K562 (cell line): ENCODE data around the gene NKX6-2. TPM values are rescaled to one million over a fixed set of nuclear protein-coding genes. Genes with fewer than 3 reads are reported as not detected.

ENCODE experiments used
- ATAC-seq: fragments of 200-7000 bp; cut with Tn5 transposase; 3 replicates; pipeline ENCODE4 v1.9.1; 2020; ENCODE audit warnings: moderate library complexity
- BruUV-seq: library from RNA; stranded (reverse); fragments of 400-500 nt; replicated peaks from 2 replicates; lab custom pipeline; 2021; lab: Mats Ljungman, UMichigan
- CTCF ChIA-PET: fragments of 300-600 bp; formaldehyde crosslinking; extraction: SDS; loops from one replicate; lab custom pipeline; 2021; ENCODE audit warnings: low intra/inter-chr PET ratio; lab: Yijun Ruan, JAX
- POLR2A ChIA-PET: fragments of 300-600, 350-650 bp; sonication (Branson Sonifier 250); formaldehyde crosslinking; extraction: SDS; loops from one replicate; lab custom pipeline; 2021; ENCODE audit warnings: antibody characterized with exemption, inconsistent platforms; lab: Yijun Ruan, JAX
- DNase-seq, 4 experiments: peaks; one replicate each; pipeline versions ENCODE4 v3.0.0 to v3.0.0-alpha.2; 2011 to 2018; ENCODE audit warnings: low spot score in 3 of 4, mixed read lengths in 3 of 4; ENCODE audit errors: extremely low read depth in 1 of 4
- FAIRE-seq: peaks from 2 replicates; lab custom pipeline; 2011; peaks lifted over from hg19 to GRCh38; lab: Jason Lieb, UNC
- H2AFZ ChIP-seq: 2 replicates; pipeline ENCODE4 v1.6.0; 2011; ENCODE audit warnings: low read depth, low read length, control low read depth, inconsistent platforms
- H3K27ac ChIP-seq: fragments of 200-600 bp; 3 replicates; pipeline ENCODE4 v1.8.0; 2011; ENCODE audit warnings: low read depth, mild to moderate bottlenecking, control low read depth, inconsistent platforms, low read length, moderate library complexity, mixed read lengths; ENCODE audit errors: extremely low read depth
- H3K27me3 ChIP-seq, 2 experiments: fragments of 300-600 bp in 1 of 2; 2 replicates in 1 of 2; 3 replicates in 1 of 2; pipeline versions ENCODE4 v1.6.0 to v1.8.0; 2011; ENCODE audit warnings: inconsistent platforms in 2 of 2, low read length in 2 of 2, mild to moderate bottlenecking in 1 of 2, mixed read lengths in 1 of 2, moderate library complexity in 1 of 2; ENCODE audit not compliant: control insufficient read depth in 2 of 2, insufficient read depth in 2 of 2
- H3K36me3 ChIP-seq: fragments of 300-600 bp; 3 replicates; pipeline ENCODE4 v1.8.0; 2011; ENCODE audit warnings: mild to moderate bottlenecking, low read length, inconsistent platforms; ENCODE audit not compliant: control insufficient read depth, insufficient read depth
- H3K4me1 ChIP-seq, 2 experiments: fragments of 200-600 bp in 1 of 2; replicated peaks in 1 of 2; 2 replicates in 1 of 2; 3 replicates in 1 of 2; pipeline versions ENCODE4 v1.5.1 to v1.8.0; 2011; ENCODE audit warnings: inconsistent platforms in 2 of 2, low read length in 2 of 2, mild to moderate bottlenecking in 1 of 2, mixed read lengths in 1 of 2, moderate library complexity in 1 of 2; ENCODE audit not compliant: control insufficient read depth in 2 of 2, insufficient read depth in 2 of 2
- H3K4me2 ChIP-seq: 2 replicates; pipeline ENCODE4 v1.6.1; 2011; ENCODE audit warnings: low read length, control low read depth, inconsistent platforms, mixed read lengths; ENCODE audit not compliant: insufficient read depth
- H3K4me3 ChIP-seq: fragments of 200-600 bp; sonication (generic), shearing (Covaris generic); 2 replicates; pipeline ENCODE4 v1.5.1; 2016; ENCODE audit warnings: control low read depth, inconsistent platforms
- H3K79me2 ChIP-seq: fragments of 200-600 bp; 3 replicates; pipeline ENCODE4 v1.8.0; 2011; ENCODE audit warnings: low read length, inconsistent platforms; ENCODE audit not compliant: control insufficient read depth, insufficient read depth
- H3K9ac ChIP-seq, 2 experiments: 2 replicates each; pipeline versions ENCODE4 v1.6.0 to v1.6.1; 2011; ENCODE audit warnings: low read depth in 2 of 2, low read length in 2 of 2, control low read depth in 1 of 2, inconsistent platforms in 1 of 2, mild to moderate bottlenecking in 1 of 2, mixed read lengths in 1 of 2; ENCODE audit not compliant: insufficient read depth in 1 of 2
- H3K9me1 ChIP-seq: one replicate; pipeline ENCODE4 v1.6.0; 2011; ENCODE audit warnings: inconsistent platforms, mild to moderate bottlenecking, low read length, moderate library complexity; ENCODE audit not compliant: control insufficient read depth, insufficient read depth
- H3K9me3 ChIP-seq: replicated peaks from 2 replicates; pipeline ENCODE4 v1.5.1; 2011; ENCODE audit warnings: low read depth, low read length, inconsistent platforms; ENCODE audit not compliant: control insufficient read depth, insufficient read depth
- H4K20me1 ChIP-seq: replicated peaks from 2 replicates; pipeline ENCODE4 v1.6.1; 2011; ENCODE audit warnings: low read length, inconsistent platforms, mixed read lengths; ENCODE audit not compliant: control insufficient read depth, insufficient read depth
- BHLHE40 ChIP-seq: IDR thresholded peaks from 2 replicates; pipeline ENCODE4 v1.6.1; 2011; ENCODE audit warnings: low read length, improper control_type of control experiment
- HNRNPUL1 ChIP-seq: fragments of 200-400 bp; formaldehyde crosslinking; IDR thresholded peaks from 2 replicates; pipeline ENCODE4 v1.6.1; 2017; ENCODE audit warnings: low read length
- NR4A1 ChIP-seq, 2 experiments: fragments of 250-450 bp in 1 of 2; fragments of 450-650 bp in 1 of 2; sonication (Bioruptor Pico) in 1 of 2; IDR thresholded peaks; 2 replicates each; pipeline versions ENCODE4 v1.4.0 to v1.6.1; 2016 to 2020; ENCODE audit warnings: mild to moderate bottlenecking in 2 of 2, missing compliant biosample characterization in 1 of 2, missing genetic modification characterization in 1 of 2, moderate library complexity in 1 of 2
- SMARCC2 ChIP-seq: fragments of 450-650 bp; IDR thresholded peaks from 2 replicates; pipeline ENCODE4 v1.6.1; 2017; ENCODE audit warnings: antibody characterized with exemption, moderate library complexity, mild to moderate bottlenecking, low read depth
- TEAD4 ChIP-seq, 2 experiments: sonication (generic) in 1 of 2; formaldehyde crosslinking in 1 of 2; IDR thresholded peaks; 2 replicates each; pipeline versions ENCODE4 v1.6.1 to v1.8.0; 2012 to 2022; ENCODE audit warnings: borderline replicate concordance in 1 of 2, inconsistent platforms in 1 of 2, low read length in 1 of 2, mild to moderate bottlenecking in 1 of 2, missing genetic modification reagents in 1 of 2
- ZFPM2 ChIP-seq: fragments of 250-450 bp; sonication (Bioruptor Pico); IDR thresholded peaks from 2 replicates; pipeline ENCODE4 v1.5.1; 2022; ENCODE audit warnings: mild to moderate bottlenecking
- ZNF253 ChIP-seq: fragments of 250-450 bp; sonication (Bioruptor Pico); conservative IDR thresholded peaks from 2 replicates; pipeline ENCODE4 v1.6.1; 2021; ENCODE audit warnings: mild to moderate bottlenecking
- WGBS: fragments of 100-300 bp; shearing (Covaris generic); methylation state at CpG from one replicate; pipeline ENCODE4 v1.1.6; 2016; ENCODE audit warnings: low coverage, mixed read lengths; ENCODE audit not compliant: insufficient coverage; ENCODE audit errors: missing lambda C conversion rate; 5-methylcytosine and 5-hydroxymethylcytosine counted together
- in situ Hi-C: fragments of 300-500 bp; cut with MboI; formaldehyde crosslinking; loops from 4 replicates; pipeline ENCODE4 v1.15.0; 2018; ENCODE audit warnings: inconsistent platforms, mixed read lengths
- intact Hi-C: fragments of 100-400 bp; cut with micrococcal nuclease; formaldehyde crosslinking; loops from 2 replicates; pipeline ENCODE4 v1.14.2; 2022
- polyA plus RNA-seq, 8 experiments: library from polyadenylated mRNA; depleted of rRNA in 4 of 8; stranded (reverse) in 5 of 8; unstranded in 3 of 8; fragments of >200 nt; fragmentation: Nextera tagmentation in 2 of 8; fragmentation: Illumina TruSeq in 1 of 8; extraction: Ambion mirVana in 2 of 8; extraction: Trizol in 1 of 8; gene quantifications; 2 replicates each; pipeline versions ENCODE4 v1.2.1 to v1.2.3, GENCODE V29; 2011 to 2014; ENCODE audit warnings: inconsistent platforms in 1 of 8, missing spikeins in 1 of 8
- total RNA-seq, 7 experiments: library from RNA; depleted of rRNA in 6 of 7; stranded (reverse); fragments of >200 nt in 6 of 7; fragmentation: Illumina TruSeq in 2 of 7; extraction: Trizol in 2 of 7; gene quantifications; 2 replicates each; pipeline versions ENCODE4 v1.2.1 to v1.2.3, GENCODE V29; 2011 to 2021; ENCODE audit warnings: low replicate concordance in 1 of 7
- TF ChIP-seq, protein P1 (sequence below), 2 experiments: fragments of 450-650 bp in 1 of 2; sonication (generic) in 1 of 2; formaldehyde crosslinking in 1 of 2; IDR thresholded peaks; 2 replicates each; pipeline versions ENCODE4 v1.7.1 to v1.9.0; 2016 to 2022; ENCODE audit warnings: inconsistent platforms in 1 of 2, mild to moderate bottlenecking in 1 of 2, missing genetic modification reagents in 1 of 2
- TF ChIP-seq, protein P2 (sequence below), 2 experiments: fragments of 450-650 bp in 1 of 2; sonication (generic) in 1 of 2; formaldehyde crosslinking in 1 of 2; IDR thresholded peaks in 1 of 2; conservative IDR thresholded peaks in 1 of 2; 2 replicates each; pipeline versions ENCODE4 v1.6.1 to v1.8.1; 2016 to 2023; ENCODE audit warnings: mild to moderate bottlenecking in 2 of 2, moderate library complexity in 2 of 2, inconsistent platforms in 1 of 2, missing genetic modification reagents in 1 of 2

NKX6-2 gene
- total and polyA plus RNA-seq, 9 of the 15 experiments (the other 6 are each of a cell fraction or from before 2014, with no cell fraction given) = 1.0 to 1.6 TPM; not detected in 7

DNA sequence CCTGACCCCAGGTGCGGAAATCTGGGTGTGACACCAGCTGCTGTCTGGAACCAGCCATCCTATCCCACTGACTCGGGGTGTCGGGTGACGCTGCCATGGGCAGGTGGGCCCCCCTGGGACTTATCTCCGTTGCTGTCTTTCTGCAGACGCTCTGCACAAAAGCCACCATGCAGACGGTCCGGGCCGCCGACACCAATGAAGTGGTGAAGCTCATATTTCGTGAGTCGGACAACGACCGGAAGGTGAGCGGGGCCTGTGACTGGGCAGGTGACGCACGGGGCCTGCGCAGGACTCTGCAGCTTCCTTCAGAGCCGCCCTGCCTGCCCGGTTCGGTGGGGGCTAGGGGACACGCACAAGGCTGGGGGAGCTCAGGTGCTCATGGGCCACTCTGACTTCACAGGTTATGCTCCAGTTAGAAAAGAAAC lies 36.6 kb downstream of the NKX6-2 start:
- no peaks in the 10 kb centered on the region for H3K9me3 ChIP-seq
- H3K4me1 ChIP-seq = peaks cover 0 to 5% of the 10 kb centered on the region in 2 experiments; a peak in 1 of 5 replicates
- in situ Hi-C loops = no loop called here
- H3K9me1 ChIP-seq = no peaks in the 10 kb centered on the region
- 67% methylated on average over 3 of the region's 22 CpGs for WGBS
- no peak for ATAC-seq
- H4K20me1 ChIP-seq = no peaks in the 10 kb centered on the region
- no peak overlapping the region for H3K9ac ChIP-seq
- no peak for DNase-seq
- ChIA-PET POLR2A (no interaction called here), CTCF (no interaction called here)
- no peak for FAIRE-seq
- H3K4me2 ChIP-seq = no peak overlapping the region
- no peak overlapping the region for H2AFZ ChIP-seq
- H3K4me3 ChIP-seq = no peak overlapping the region
- intact Hi-C loops = no loop called here
- BruUV-seq = no TSS peak
- H3K27me3 ChIP-seq = no peaks in the 10 kb centered on the region
- H3K36me3 ChIP-seq = no peaks in the 10 kb centered on the region
- TF ChIP-seq SMARCC2 = no peak
- TF ChIP-seq, protein P1, sequence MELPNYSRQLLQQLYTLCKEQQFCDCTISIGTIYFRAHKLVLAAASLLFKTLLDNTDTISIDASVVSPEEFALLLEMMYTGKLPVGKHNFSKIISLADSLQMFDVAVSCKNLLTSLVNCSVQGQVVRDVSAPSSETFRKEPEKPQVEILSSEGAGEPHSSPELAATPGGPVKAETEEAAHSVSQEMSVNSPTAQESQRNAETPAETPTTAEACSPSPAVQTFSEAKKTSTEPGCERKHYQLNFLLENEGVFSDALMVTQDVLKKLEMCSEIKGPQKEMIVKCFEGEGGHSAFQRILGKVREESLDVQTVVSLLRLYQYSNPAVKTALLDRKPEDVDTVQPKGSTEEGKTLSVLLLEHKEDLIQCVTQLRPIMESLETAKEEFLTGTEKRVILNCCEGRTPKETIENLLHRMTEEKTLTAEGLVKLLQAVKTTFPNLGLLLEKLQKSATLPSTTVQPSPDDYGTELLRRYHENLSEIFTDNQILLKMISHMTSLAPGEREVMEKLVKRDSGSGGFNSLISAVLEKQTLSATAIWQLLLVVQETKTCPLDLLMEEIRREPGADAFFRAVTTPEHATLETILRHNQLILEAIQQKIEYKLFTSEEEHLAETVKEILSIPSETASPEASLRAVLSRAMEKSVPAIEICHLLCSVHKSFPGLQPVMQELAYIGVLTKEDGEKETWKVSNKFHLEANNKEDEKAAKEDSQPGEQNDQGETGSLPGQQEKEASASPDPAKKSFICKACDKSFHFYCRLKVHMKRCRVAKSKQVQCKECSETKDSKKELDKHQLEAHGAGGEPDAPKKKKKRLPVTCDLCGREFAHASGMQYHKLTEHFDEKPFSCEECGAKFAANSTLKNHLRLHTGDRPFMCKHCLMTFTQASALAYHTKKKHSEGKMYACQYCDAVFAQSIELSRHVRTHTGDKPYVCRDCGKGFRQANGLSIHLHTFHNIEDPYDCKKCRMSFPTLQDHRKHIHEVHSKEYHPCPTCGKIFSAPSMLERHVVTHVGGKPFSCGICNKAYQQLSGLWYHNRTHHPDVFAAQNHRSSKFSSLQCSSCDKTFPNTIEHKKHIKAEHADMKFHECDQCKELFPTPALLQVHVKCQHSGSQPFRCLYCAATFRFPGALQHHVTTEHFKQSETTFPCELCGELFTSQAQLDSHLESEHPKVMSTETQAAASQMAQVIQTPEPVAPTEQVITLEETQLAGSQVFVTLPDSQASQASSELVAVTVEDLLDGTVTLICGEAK (IDR thresholded peaks at IDR 0.05) = no peak
- TF ChIP-seq, protein P1 (CRISPR knock-in tag; IDR thresholded peaks at IDR 0.05) = no peak
- TF ChIP-seq, protein P2, sequence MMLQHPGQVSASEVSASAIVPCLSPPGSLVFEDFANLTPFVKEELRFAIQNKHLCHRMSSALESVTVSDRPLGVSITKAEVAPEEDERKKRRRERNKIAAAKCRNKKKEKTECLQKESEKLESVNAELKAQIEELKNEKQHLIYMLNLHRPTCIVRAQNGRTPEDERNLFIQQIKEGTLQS (IDR thresholded peaks at IDR 0.05) = no peak
- TF ChIP-seq, protein P2 (CRISPR knock-in tag; conservative IDR thresholded peaks at IDR 0.05) = no peak
- TF ChIP-seq ZFPM2 (CRISPR knock-in tag) = no peak
- TF ChIP-seq NR4A1 (CRISPR knock-in tag; IDR thresholded peaks at IDR 0.05) = no peak
- TF ChIP-seq NR4A1 (tag; IDR thresholded peaks at IDR 0.05) = no peak
- TF ChIP-seq HNRNPUL1 = no peak
- TF ChIP-seq TEAD4 (IDR thresholded peaks at IDR 0.05; ENCODE audit: low read length) = no peak
- no peak for TF ChIP-seq TEAD4 (CRISPR knock-in tag; IDR thresholded peaks at IDR 0.05; ENCODE audit: borderline replicate concordance)
- TF ChIP-seq ZNF253 (CRISPR knock-in tag) = no peak
- no peak for TF ChIP-seq BHLHE40
- H3K27ac ChIP-seq = no peak overlapping the region
- no peaks in the 10 kb centered on the region for H3K79me2 ChIP-seq
